ENCODE results near the gene LMNTD2. TPM values are rescaled to one million over a fixed set of nuclear protein-coding genes. Genes with fewer than 3 reads are reported as not detected.

The LMNTD2 gene
- total RNA-seq, 1 experiment from 2014 or later, result 1.4 TPM

- DNase-seq (no peak), ATAC-seq (no peak)
- ChIA-PET CTCF (interaction anchor here (0.5 kb wide), 1 partner anchor 10 kb away, joined by 5 read pairs; no protein-coding TSS in a partner anchor), POLR2A (ENCODE audit: unreplicated experiment) (no interaction called here)
- no peak for TF ChIP-seq EZH2phosphoT487 (IDR thresholded peaks at IDR 0.05; ENCODE audit: borderline replicate concordance, low read length)
- TF ChIP-seq EZH2 (IDR thresholded peaks at IDR 0.05; ENCODE audit: low read length, unreplicated experiment), result no peak
- TF ChIP-seq, protein P1, sequence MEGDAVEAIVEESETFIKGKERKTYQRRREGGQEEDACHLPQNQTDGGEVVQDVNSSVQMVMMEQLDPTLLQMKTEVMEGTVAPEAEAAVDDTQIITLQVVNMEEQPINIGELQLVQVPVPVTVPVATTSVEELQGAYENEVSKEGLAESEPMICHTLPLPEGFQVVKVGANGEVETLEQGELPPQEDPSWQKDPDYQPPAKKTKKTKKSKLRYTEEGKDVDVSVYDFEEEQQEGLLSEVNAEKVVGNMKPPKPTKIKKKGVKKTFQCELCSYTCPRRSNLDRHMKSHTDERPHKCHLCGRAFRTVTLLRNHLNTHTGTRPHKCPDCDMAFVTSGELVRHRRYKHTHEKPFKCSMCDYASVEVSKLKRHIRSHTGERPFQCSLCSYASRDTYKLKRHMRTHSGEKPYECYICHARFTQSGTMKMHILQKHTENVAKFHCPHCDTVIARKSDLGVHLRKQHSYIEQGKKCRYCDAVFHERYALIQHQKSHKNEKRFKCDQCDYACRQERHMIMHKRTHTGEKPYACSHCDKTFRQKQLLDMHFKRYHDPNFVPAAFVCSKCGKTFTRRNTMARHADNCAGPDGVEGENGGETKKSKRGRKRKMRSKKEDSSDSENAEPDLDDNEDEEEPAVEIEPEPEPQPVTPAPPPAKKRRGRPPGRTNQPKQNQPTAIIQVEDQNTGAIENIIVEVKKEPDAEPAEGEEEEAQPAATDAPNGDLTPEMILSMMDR (conservative IDR thresholded peaks at IDR 0.05; ENCODE audit: low read depth, low read length), result no peak
- no TSS peak for BruUV-seq (replicated peaks)
- intact Hi-C loops (cut with micrococcal nuclease), result no loop called here
- H3K27ac ChIP-seq (ENCODE audit: low read length), result no peak overlapping the region
- H3K27me3 ChIP-seq (ENCODE audit: low read length), result no peaks in the 10 kb centered on the region
- H2AFZ ChIP-seq (ENCODE audit: low read length), result no peak overlapping the region
- peaks cover 49% of the 10 kb centered on the region for H3K36me3 ChIP-seq (ENCODE audit: low read depth, low read length)
- H3K79me2 ChIP-seq (ENCODE audit: low read length), result peaks cover 19% of the 10 kb centered on the region
- no peak overlapping the region for H3K4me2 ChIP-seq (ENCODE audit: low read length)
- no peaks in the 10 kb centered on the region for H4K20me1 ChIP-seq (ENCODE audit: low read length)
- H3K9me3 ChIP-seq (ENCODE audit: low read length), result no peaks in the 10 kb centered on the region
- H3K9ac ChIP-seq (ENCODE audit: low read length), result no peak overlapping the region
- H3F3A ChIP-seq (ENCODE audit: low read length, unreplicated experiment), result no peaks in the 10 kb centered on the region
- no peaks in the 10 kb centered on the region for H3K4me1 ChIP-seq (ENCODE audit: insufficient read depth, low read length)
- no peak overlapping the region for H3K4me3 ChIP-seq (ENCODE audit: low read length)
- no peaks in the 10 kb centered on the region for H3K9me2 ChIP-seq (replicated peaks; ENCODE audit: low read length)
Measured at GRCh38 chr11:589798-590197, 29.3 kb upstream of the LMNTD2 start.

- H3K4me1 ChIP-seq (ENCODE audit: insufficient read depth, low read length), result no peaks in the 10 kb centered on the region
- no peaks in the 10 kb centered on the region for H3F3A ChIP-seq (ENCODE audit: low read length, unreplicated experiment)
- no peaks in the 10 kb centered on the region for H3K27me3 ChIP-seq (ENCODE audit: low read length)
- no peak overlapping the region for H3K9ac ChIP-seq (ENCODE audit: low read length)
- DNase-seq (no peak), ATAC-seq (no peak; the same call in 1 of the 2 replicates)
- H3K27ac ChIP-seq (ENCODE audit: low read length), result no peak overlapping the region
- H4K20me1 ChIP-seq (ENCODE audit: low read length), result peaks cover 10% of the 10 kb centered on the region; the same call in 1 of the 2 replicates
- intact Hi-C loops (cut with micrococcal nuclease), result no loop called here
- H2AFZ ChIP-seq (ENCODE audit: low read length), result no peak overlapping the region
- H3K9me2 ChIP-seq (replicated peaks; ENCODE audit: low read length), result no peaks in the 10 kb centered on the region
- H3K36me3 ChIP-seq (ENCODE audit: low read depth, low read length), result peaks cover 46% of the 10 kb centered on the region
- H3K4me3 ChIP-seq (ENCODE audit: low read length), result no peak overlapping the region
- BruUV-seq (replicated peaks), result no TSS peak
- no peak overlapping the region for H3K4me2 ChIP-seq (ENCODE audit: low read length)
- TF ChIP-seq EZH2phosphoT487 (IDR thresholded peaks at IDR 0.05; ENCODE audit: borderline replicate concordance, low read length) (no peak), EZH2 (IDR thresholded peaks at IDR 0.05; ENCODE audit: low read length, unreplicated experiment) (no peak)
- TF ChIP-seq, protein P1 (conservative IDR thresholded peaks at IDR 0.05; ENCODE audit: low read depth, low read length), result no peak
- peaks cover 32% of the 10 kb centered on the region for H3K79me2 ChIP-seq (ENCODE audit: low read length)
- CTCF ChIA-PET, result no interaction called here
- POLR2A ChIA-PET (ENCODE audit: unreplicated experiment), result no interaction called here
- H3K9me3 ChIP-seq (ENCODE audit: low read length), result no peaks in the 10 kb centered on the region
Measured at GRCh38 chr11:587978-588380, 27.4 kb upstream of the LMNTD2 start.

- no peaks in the 10 kb centered on the region for H3K9me2 ChIP-seq (replicated peaks; ENCODE audit: low read length)
- no peaks in the 10 kb centered on the region for H3F3A ChIP-seq (ENCODE audit: low read length, unreplicated experiment)
- ATAC-seq (no peak), DNase-seq (no peak)
- no peak overlapping the region for H2AFZ ChIP-seq (ENCODE audit: low read length)
- H3K27ac ChIP-seq (ENCODE audit: low read length), result no peak overlapping the region
- peaks cover 32% of the 10 kb centered on the region for H3K79me2 ChIP-seq (ENCODE audit: low read length)
- no peaks in the 10 kb centered on the region for H3K9me3 ChIP-seq (ENCODE audit: low read length)
- H4K20me1 ChIP-seq (ENCODE audit: low read length), result peaks cover 10% of the 10 kb centered on the region; the same call in 1 of the 2 replicates
- peaks cover 42% of the 10 kb centered on the region for H3K36me3 ChIP-seq (ENCODE audit: low read depth, low read length)
- H3K4me1 ChIP-seq (ENCODE audit: insufficient read depth, low read length), result no peaks in the 10 kb centered on the region
- no peak overlapping the region for H3K4me3 ChIP-seq (ENCODE audit: low read length)
- intact Hi-C loops (cut with micrococcal nuclease), result no loop called here
- no TSS peak for BruUV-seq (replicated peaks)
- no peak overlapping the region for H3K9ac ChIP-seq (ENCODE audit: low read length)
- H3K27me3 ChIP-seq (ENCODE audit: low read length), result no peaks in the 10 kb centered on the region
- ChIA-PET CTCF (no interaction called here), POLR2A (ENCODE audit: unreplicated experiment) (no interaction called here)
- no peak overlapping the region for H3K4me2 ChIP-seq (ENCODE audit: low read length)
- no peak for TF ChIP-seq EZH2phosphoT487 (IDR thresholded peaks at IDR 0.05; ENCODE audit: borderline replicate concordance, low read length)
- TF ChIP-seq, protein P1 (conservative IDR thresholded peaks at IDR 0.05; ENCODE audit: low read depth, low read length), result no peak
- TF ChIP-seq EZH2 (IDR thresholded peaks at IDR 0.05; ENCODE audit: low read length, unreplicated experiment), result no peak
Measured at GRCh38 chr11:587546-587945, 27.0 kb upstream of the LMNTD2 start.
